Activated naive CD4-positive, alpha-beta T cell treated with anti-CD3 and anti-CD28 coated beads for 36 hours (primary cell): ENCODE measurements around the gene IDH2. TPM values are rescaled to one million over a fixed set of nuclear protein-coding genes. Genes with fewer than 3 reads are reported as not detected.
"Not testable (repeated sequence)": the region's sequence is repeated elsewhere in the genome, so short reads cannot be mapped to it uniquely, and the experiment has no call there.

Experiments
- CTCF ChIA-PET: fragments of 350-600 bp; sonication (Branson Sonifier 250); formaldehyde crosslinking; loops from one replicate; lab custom pipeline; 2021; ENCODE audit warnings: antibody characterized with exemption; lab: Charles Lee
- DNase-seq: peaks from one replicate; pipeline ENCODE4 v3.0.0-alpha.2; 2020
- H3K27ac Mint-ChIP-seq: one replicate; pipeline ENCODE4 v1.8.0; 2021; ENCODE audit warnings: mild to moderate bottlenecking, mixed read lengths
- H3K27me3 Mint-ChIP-seq: one replicate; pipeline ENCODE4 v1.8.0; 2021; ENCODE audit warnings: low read depth, mixed read lengths
- H3K36me3 Mint-ChIP-seq: one replicate; pipeline ENCODE4 v1.8.0; 2021; ENCODE audit warnings: low read depth, mixed read lengths
- H3K4me1 Mint-ChIP-seq: one replicate; pipeline ENCODE4 v1.8.0; 2021; ENCODE audit warnings: low read depth, mixed read lengths
- H3K4me3 Mint-ChIP-seq: one replicate; pipeline ENCODE4 v1.8.0; 2021; ENCODE audit warnings: mild to moderate bottlenecking, moderate library complexity, mixed read lengths
- H3K9me3 Mint-ChIP-seq: one replicate; pipeline ENCODE4 v1.8.0; 2021; ENCODE audit warnings: mixed read lengths
- intact Hi-C: fragments of 100-400 bp; cut with micrococcal nuclease; formaldehyde crosslinking; loops from one replicate; pipeline ENCODE4 v1.15.1; 2023
- total RNA-seq, 2 experiments: library from RNA; stranded (reverse); gene quantifications; one replicate each; pipeline ENCODE4 v1.2.3, GENCODE V29; 2021

IDH2 gene
- total RNA-seq, 2 experiments from 2014 or later: 225 to 229 TPM

- CTCF ChIA-PET: interaction anchor here (0.6 to 1.2 kb wide), 2 partner anchors 15 to 23 kb away, joined by 3 to 4 read pairs; no protein-coding TSS in a partner anchor
- H3K27me3 Mint-ChIP-seq, H3K27ac Mint-ChIP-seq, H3K36me3 Mint-ChIP-seq, H3K4me1 Mint-ChIP-seq, intact Hi-C loops, H3K9me3 Mint-ChIP-seq, H3K4me3 Mint-ChIP-seq, DNase-seq: not testable (repeated sequence)
These were observed 7.0 kb upstream of the IDH2 start for GRCh38 chr15:90109163-90109751.

- H3K27me3 Mint-ChIP-seq, DNase-seq, intact Hi-C loops, H3K36me3 Mint-ChIP-seq, H3K9me3 Mint-ChIP-seq, H3K4me1 Mint-ChIP-seq, H3K4me3 Mint-ChIP-seq, H3K27ac Mint-ChIP-seq: not testable (repeated sequence)
- CTCF ChIA-PET: interaction anchor here (0.6 to 1.8 kb wide), 4 partner anchors 14 to 210 kb away, joined by 3 to 4 read pairs (median 3); no protein-coding TSS in a partner anchor
These were observed 5.8 kb upstream of the IDH2 start for GRCh38 chr15:90108038-90108437.

DNA sequence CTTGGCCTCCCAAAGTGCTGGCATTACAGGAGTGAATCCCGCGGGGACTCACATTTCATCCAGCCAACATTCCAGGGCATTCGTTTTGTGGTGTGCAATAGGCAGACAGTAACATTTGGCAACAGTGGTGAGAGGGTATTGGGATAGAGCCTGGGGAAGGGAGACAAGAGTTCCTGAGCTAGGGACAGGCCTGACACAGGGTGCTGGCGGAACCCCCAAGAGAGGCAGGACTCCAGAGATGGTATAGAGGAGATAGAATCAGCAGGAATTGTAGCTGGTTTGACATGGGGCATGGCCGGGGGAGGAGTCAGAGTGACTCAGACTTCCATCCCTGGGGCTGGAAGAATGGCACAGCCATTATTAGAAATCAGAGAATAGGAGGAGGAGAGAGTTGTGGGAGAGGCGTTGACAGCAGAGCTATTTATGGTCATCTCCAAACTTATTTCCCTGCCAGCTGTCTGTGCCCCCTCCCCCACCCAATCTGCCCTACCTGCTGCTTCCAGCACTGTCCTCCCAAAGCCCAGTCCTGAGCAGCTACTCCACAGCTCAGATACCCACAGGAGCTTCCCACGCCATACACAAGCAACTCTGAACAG lies 4.4 kb upstream of the IDH2 start:
- no peaks in the 10 kb centered on the region for H3K9me3 Mint-ChIP-seq
- H3K4me1 Mint-ChIP-seq: peaks cover 2% of the 10 kb centered on the region
- no peak for DNase-seq
- no peaks in the 10 kb centered on the region for H3K36me3 Mint-ChIP-seq
- intact Hi-C loops: no loop called here
- CTCF ChIA-PET: interaction anchor here (1.8 kb wide), 1 partner anchor 20 kb away, joined by 4 read pairs; no protein-coding TSS in a partner anchor
- H3K27ac Mint-ChIP-seq: no peak overlapping the region
- no peak overlapping the region for H3K4me3 Mint-ChIP-seq
- H3K27me3 Mint-ChIP-seq: no peaks in the 10 kb centered on the region

- Mint-ChIP-seq H3K4me1 (peaks cover 13% of the 10 kb centered on the region), H3K36me3 (no peaks in the 10 kb centered on the region), H3K27ac (no peak overlapping the region), H3K9me3 (no peaks in the 10 kb centered on the region), H3K27me3 (no peaks in the 10 kb centered on the region), H3K4me3 (no peak overlapping the region)
- intact Hi-C loops: no loop called here
- DNase-seq: no peak
- CTCF ChIA-PET: no interaction called here
These were observed 3.3 kb upstream of the IDH2 start for GRCh38 chr15:90105521-90105920.

- H3K27me3 Mint-ChIP-seq: no peaks in the 10 kb centered on the region
- no peak overlapping the region for H3K4me3 Mint-ChIP-seq
- intact Hi-C loops: loop anchor here (5.0 kb wide), 1 partner anchor 298 kb away; no protein-coding TSS in a partner anchor
- H3K9me3 Mint-ChIP-seq: no peaks in the 10 kb centered on the region
- DNase-seq: no peak
- CTCF ChIA-PET: interaction anchor here (0.7 to 2.1 kb wide), 2 partner anchors 17 to 230 kb away, joined by 3 to 6 read pairs; no protein-coding TSS in a partner anchor
- H3K36me3 Mint-ChIP-seq: peaks cover 4% of the 10 kb centered on the region
- H3K27ac Mint-ChIP-seq: no peak overlapping the region
- H3K4me1 Mint-ChIP-seq: peaks cover 23% of the 10 kb centered on the region
These were observed 2.3 kb upstream of the IDH2 start for GRCh38 chr15:90104551-90104950.

DNA sequence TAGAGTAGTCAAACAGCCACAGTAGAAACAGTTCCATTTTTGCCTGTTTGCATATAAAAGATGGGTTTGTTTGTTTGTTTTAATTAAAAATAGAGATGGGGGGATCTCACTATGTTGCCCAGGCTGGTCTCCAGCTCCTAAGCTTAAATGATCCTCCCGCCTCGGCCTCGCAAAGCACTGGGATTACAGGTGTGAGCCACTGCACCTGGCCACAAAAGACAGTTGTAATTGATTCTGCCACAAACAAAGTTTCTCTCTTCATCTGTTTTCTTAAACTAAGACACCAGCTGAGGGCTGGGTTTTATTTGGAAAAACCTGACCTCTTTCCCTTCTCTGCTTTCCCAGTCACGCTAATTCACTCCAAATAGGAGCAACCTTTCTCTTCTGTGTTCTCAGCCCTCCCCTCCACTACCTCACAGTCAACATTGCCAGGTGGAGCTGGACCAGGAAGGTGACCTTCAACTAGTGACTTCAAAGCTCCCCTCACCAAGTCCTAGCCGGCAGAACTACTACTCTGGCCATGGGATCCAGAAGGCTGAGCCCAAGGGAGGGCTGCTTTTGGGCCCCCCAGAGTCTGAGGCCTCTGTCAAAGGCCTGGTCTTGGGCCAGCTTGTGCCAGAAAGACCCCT lies 1.5 kb upstream of the IDH2 start:
- CTCF ChIA-PET: interaction anchor here (0.6 to 2.1 kb wide), 3 partner anchors 80 to 229 kb away, joined by 3 to 6 read pairs (median 6); no protein-coding TSS in a partner anchor

GRCh38 chr15:90101130-90101968 lies 919 bp downstream of the IDH2 start:
- H3K27ac Mint-ChIP-seq: peak overlapping the region; percentile 90
- CTCF ChIA-PET: interaction anchor here (0.7 kb wide), 2 partner anchors 30 to 227 kb away, joined by 3 to 4 read pairs; no protein-coding TSS in a partner anchor
- peaks cover 8% of the 10 kb centered on the region for H3K36me3 Mint-ChIP-seq
- peak overlapping the region; percentile 91 for H3K4me3 Mint-ChIP-seq
- DNase-seq: peak; percentile 66
- no peaks in the 10 kb centered on the region for H3K27me3 Mint-ChIP-seq
- H3K4me1 Mint-ChIP-seq: peaks cover 54% of the 10 kb centered on the region
- intact Hi-C loops: loop anchor here (5.0 kb wide), 1 partner anchor 301 kb away; no protein-coding TSS in a partner anchor
- no peaks in the 10 kb centered on the region for H3K9me3 Mint-ChIP-seq

More for the DNA sequence above, 1.5 kb upstream of the IDH2 start:
- peaks cover 7% of the 10 kb centered on the region for H3K36me3 Mint-ChIP-seq
- H3K4me3 Mint-ChIP-seq: peak overlapping the region; percentile 67
- intact Hi-C loops: loop anchor here (5.0 kb wide), 1 partner anchor 298 kb away; no protein-coding TSS in a partner anchor
- DNase-seq: no peak
- peaks cover 30% of the 10 kb centered on the region for H3K4me1 Mint-ChIP-seq
- no peak overlapping the region for H3K27ac Mint-ChIP-seq
- H3K27me3 Mint-ChIP-seq: no peaks in the 10 kb centered on the region
- no peaks in the 10 kb centered on the region for H3K9me3 Mint-ChIP-seq

- CTCF ChIA-PET: interaction anchor here (0.8 to 1.8 kb wide), 5 partner anchors 14 to 202 kb away, joined by 3 to 8 read pairs (median 3); partner anchors contain the start of gene CIB1
- Mint-ChIP-seq H3K9me3 (no peaks in the 10 kb centered on the region), H3K4me3 (peak overlapping the region; percentile 91), H3K27me3 (no peaks in the 10 kb centered on the region), H3K27ac (peak overlapping the region; percentile 90), H3K36me3 (peaks cover 10% of the 10 kb centered on the region), H3K4me1 (peaks cover 66% of the 10 kb centered on the region)
- intact Hi-C loops: loop anchor here (5.0 kb wide), 1 partner anchor 302 kb away; no protein-coding TSS in a partner anchor
- DNase-seq: peak; percentile 51
These were observed 2.1 kb downstream of the IDH2 start for GRCh38 chr15:90099868-90100831.

DNA sequence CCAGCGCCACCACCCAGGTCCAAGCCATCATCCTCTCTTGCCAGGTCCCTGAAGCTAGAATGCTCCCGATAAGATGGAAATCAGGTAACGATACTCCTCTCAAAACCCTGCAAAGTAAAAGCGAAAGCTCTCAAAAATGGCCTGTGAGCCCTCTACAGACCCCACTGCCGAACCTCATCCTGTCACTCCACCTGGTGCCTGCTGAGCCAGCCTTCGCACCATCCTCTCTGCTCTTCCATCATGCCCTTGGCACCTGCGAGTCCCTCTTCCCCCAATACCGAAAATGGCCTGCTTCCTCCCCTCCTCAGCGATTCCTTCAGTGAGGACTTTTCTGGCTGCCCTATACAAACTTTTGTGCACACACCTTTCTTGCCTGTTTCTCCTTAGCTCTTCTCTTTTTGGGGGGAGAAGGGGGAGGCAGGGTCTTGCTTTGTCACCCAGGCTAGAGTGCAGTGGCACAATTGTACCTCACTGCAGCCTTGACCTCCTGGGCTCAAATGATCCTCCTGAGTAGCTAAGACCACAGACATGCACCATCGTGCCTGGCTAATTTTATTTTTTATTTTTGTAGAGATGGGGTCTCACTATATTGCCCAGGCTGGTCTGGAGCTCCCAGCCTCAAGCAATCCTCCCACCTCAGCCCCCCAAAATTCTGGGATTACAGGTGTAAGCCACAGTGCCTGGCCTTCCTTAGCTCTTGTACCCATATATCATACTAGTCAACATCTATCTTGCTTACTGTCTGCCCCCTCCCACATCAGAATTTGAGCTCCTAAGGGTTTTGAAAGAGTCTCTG lies 3.0 kb downstream of the IDH2 start:
- no peaks in the 10 kb centered on the region for H3K27me3 Mint-ChIP-seq
- intact Hi-C loops: no loop called here
- no peaks in the 10 kb centered on the region for H3K9me3 Mint-ChIP-seq
- CTCF ChIA-PET: interaction anchor here (0.8 to 1.8 kb wide), 6 partner anchors 13 to 201 kb away, joined by 3 to 8 read pairs (median 3); partner anchors contain the start of gene CIB1
- peaks cover 75% of the 10 kb centered on the region for H3K4me1 Mint-ChIP-seq
- peak overlapping the region; percentile 91 for H3K4me3 Mint-ChIP-seq
- peak; percentile 52 for DNase-seq
- H3K36me3 Mint-ChIP-seq: peaks cover 10% of the 10 kb centered on the region
- peak overlapping the region; percentile 90 for H3K27ac Mint-ChIP-seq

DNA sequence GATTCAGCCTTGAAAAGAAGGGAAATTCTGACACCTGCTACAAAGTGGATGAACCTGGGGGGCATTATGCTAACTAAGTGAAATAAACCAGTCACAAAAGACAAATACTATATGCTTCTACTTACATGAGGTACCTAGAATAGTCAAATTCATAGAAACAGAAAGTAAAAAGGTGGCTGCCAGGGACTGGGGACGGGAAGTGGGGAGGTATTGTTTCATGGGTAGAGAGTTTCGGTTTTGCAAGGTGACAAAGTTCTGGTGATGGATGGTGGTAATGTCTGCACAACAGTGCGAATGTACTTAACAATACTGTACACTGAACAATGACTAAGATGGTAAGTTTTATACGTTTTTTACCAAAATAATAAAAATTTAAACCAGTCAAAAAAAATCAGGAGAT lies 4.8 kb downstream of the IDH2 start:
- Mint-ChIP-seq H3K4me3 (peak overlapping the region; percentile 65), H3K9me3 (no peaks in the 10 kb centered on the region), H3K36me3 (peaks cover 10% of the 10 kb centered on the region), H3K4me1 (peaks cover 79% of the 10 kb centered on the region), H3K27me3 (no peaks in the 10 kb centered on the region), H3K27ac (peak overlapping the region; percentile 89)
- intact Hi-C loops: loop anchor here (1.0 to 2.0 kb wide), 7 partner anchors 38 to 203 kb away; partner anchors contain the start of gene NGRN
- peak; percentile 86 for DNase-seq
- CTCF ChIA-PET: no interaction called here
